HepG2 (cell line): Measurements from ENCODE around the gene ORC3. TPM values are rescaled to one million over a fixed set of nuclear protein-coding genes. Genes with fewer than 3 reads are reported as not detected.

Experiments used
- ATAC-seq: fragments of 200-7000 bp; cut with Tn5 transposase; 3 replicates; pipeline ENCODE4 v1.9.1; 2020; ENCODE audit warnings: mild to moderate bottlenecking, moderate library complexity
- BruUV-seq: library from RNA; stranded (reverse); fragments of 400-500 nt; replicated peaks from 2 replicates; lab custom pipeline; 2021; lab: Mats Ljungman, UMichigan
- CTCF ChIA-PET: fragments of 300-600 bp; formaldehyde crosslinking; extraction: SDS; loops from one replicate; lab custom pipeline; 2021; ENCODE audit warnings: low total read pairs, inconsistent platforms, low intra/inter-chr PET ratio; lab: Yijun Ruan, JAX
- POLR2A ChIA-PET: fragments of 350-600 bp; sonication (Branson Sonifier 250); formaldehyde crosslinking; loops from one replicate; lab custom pipeline; 2020; ENCODE audit warnings: antibody characterized with exemption, inconsistent platforms; lab: Yijun Ruan, JAX
- DNase-seq: peaks from one replicate; pipeline ENCODE4 v3.0.0-alpha.2; 2015; ENCODE audit warnings: low spot score
- FAIRE-seq: peaks from 3 replicates; lab custom pipeline; 2011; peaks lifted over from hg19 to GRCh38; lab: Jason Lieb, UNC
- H2AFZ ChIP-seq: one replicate; pipeline ENCODE4 v1.6.1; 2011; ENCODE audit warnings: low read length, inconsistent platforms
- H3K27ac ChIP-seq: fragments of 300-600 bp; 3 replicates; pipeline ENCODE4 v1.8.0; 2011; ENCODE audit warnings: mixed run types, mild to moderate bottlenecking, mixed read lengths, low read length, inconsistent platforms; ENCODE audit not compliant: insufficient read depth; ENCODE audit errors: extremely low read length
- H3K27me3 ChIP-seq, 2 experiments: fragments of 200-600 bp in 1 of 2; 2 replicates in 1 of 2; 3 replicates in 1 of 2; pipeline versions ENCODE4 v1.6.0 to v1.8.0; 2011; ENCODE audit warnings: low read length in 2 of 2, mild to moderate bottlenecking in 2 of 2, moderate library complexity in 2 of 2, inconsistent platforms in 1 of 2; ENCODE audit not compliant: insufficient read depth in 2 of 2, control insufficient read depth in 1 of 2
- H3K36me3 ChIP-seq, 2 experiments: fragments of 200-600 bp in 1 of 2; replicated peaks in 1 of 2; 2 replicates in 1 of 2; 3 replicates in 1 of 2; pipeline versions ENCODE4 v1.5.1 to v1.8.0; 2011; ENCODE audit warnings: low read length in 2 of 2, inconsistent platforms in 1 of 2; ENCODE audit not compliant: insufficient read depth in 2 of 2, control insufficient read depth in 1 of 2
- H3K4me1 ChIP-seq: 2 replicates; pipeline ENCODE4 v1.5.1; 2012; ENCODE audit warnings: low read length, inconsistent platforms; ENCODE audit not compliant: insufficient read depth
- H3K4me2 ChIP-seq: 2 replicates; pipeline ENCODE4 v1.6.0; 2011; ENCODE audit warnings: low read depth, low read length, inconsistent platforms
- H3K4me3 ChIP-seq, 3 experiments: fragments of 200-600 bp in 1 of 3; sonication (generic), shearing (Covaris generic) in 1 of 3; replicated peaks in 1 of 3; 2 replicates each; pipeline ENCODE4 v1.5.1; 2011 to 2016; ENCODE audit warnings: low read length in 3 of 3, inconsistent platforms in 2 of 3, low read depth in 2 of 3, mild to moderate bottlenecking in 2 of 3, control low read depth in 1 of 3, mixed read lengths in 1 of 3; ENCODE audit not compliant: insufficient read depth in 1 of 3
- H3K79me2 ChIP-seq: one replicate; pipeline ENCODE4 v1.6.1; 2011; ENCODE audit warnings: low read length, inconsistent platforms; ENCODE audit not compliant: insufficient read depth
- H3K9ac ChIP-seq: 2 replicates; pipeline ENCODE4 v1.6.0; 2011; ENCODE audit warnings: mild to moderate bottlenecking, low read depth, low read length, inconsistent platforms; ENCODE audit not compliant: insufficient read depth
- H3K9me3 ChIP-seq: 2 replicates; pipeline ENCODE4 v1.5.1; 2012; ENCODE audit warnings: mild to moderate bottlenecking, low read length
- H4K20me1 ChIP-seq: 2 replicates; pipeline ENCODE4 v1.6.0; 2011; ENCODE audit warnings: inconsistent platforms, mild to moderate bottlenecking, low read length, moderate library complexity; ENCODE audit not compliant: insufficient read depth
- CEBPB ChIP-seq: IDR thresholded peaks from 2 replicates; pipeline ENCODE4 v1.6.1; 2011; ENCODE audit warnings: low read depth, low read length, improper control_type of control experiment, borderline replicate concordance
- FOSL2 ChIP-seq: sonication (generic); formaldehyde crosslinking; IDR thresholded peaks from 2 replicates; pipeline ENCODE4 v1.4.0; 2020; ENCODE audit warnings: missing genetic modification reagents
- PRDM4 ChIP-seq: sonication (generic); formaldehyde crosslinking; IDR thresholded peaks from 2 replicates; pipeline ENCODE4 v1.9.0; 2021; ENCODE audit warnings: missing genetic modification reagents, borderline replicate concordance
- RFXAP ChIP-seq: sonication (generic); formaldehyde crosslinking; IDR thresholded peaks from 2 replicates; pipeline ENCODE4 v1.4.0; 2020; ENCODE audit warnings: missing genetic modification reagents, borderline replicate concordance
- WGBS: methylation state at CpG from one replicate; pipeline ENCODE4 v1.1.6; 2017; ENCODE audit warnings: low lambda C conversion rate; 5-methylcytosine and 5-hydroxymethylcytosine counted together
- in situ Hi-C: cut with HindIII; loops from 2 replicates; pipeline ENCODE4 v1.10.0; 2017; ENCODE audit warnings: low pct_unique_long_range_greater_than_20kb; ENCODE audit not compliant: extremely low pct_ligation_motif_present
- intact Hi-C: fragments of 100-400 bp; cut with micrococcal nuclease; formaldehyde crosslinking; loops from one replicate; pipeline ENCODE4 v1.10.0; 2022; ENCODE audit not compliant: unreplicated experiment
- polyA plus RNA-seq, 8 experiments: library from polyadenylated mRNA; depleted of rRNA in 3 of 8; stranded (reverse) in 7 of 8; unstranded in 1 of 8; fragments of >200 nt; fragmentation: Illumina TruSeq in 4 of 8; extraction: Trizol in 4 of 8; gene quantifications; 2 replicates each; pipeline versions ENCODE4 v1.2.1 to v1.2.3, GENCODE V29; 2011 to 2016; ENCODE audit warnings: low read depth in 4 of 8, missing spikeins in 1 of 8, mixed read lengths in 1 of 8; ENCODE audit not compliant: insufficient read depth in 1 of 8
- total RNA-seq, 5 experiments: library from RNA; depleted of rRNA; stranded (reverse); fragments of >200 nt; fragmentation: Illumina TruSeq; extraction: Trizol; gene quantifications; 2 replicates each; pipeline ENCODE4 v1.2.3, GENCODE V29; 2016; ENCODE audit warnings: low read depth in 1 of 5

ORC3 gene
- total and polyA plus RNA-seq, 2 of the 13 experiments (the other 11 are each of a cell fraction or from before 2014, with no cell fraction given): 21.8 to 43.5 TPM

- Histone ChIP-seq H3K36me3 (peaks cover 3 to 13% of the 10 kb centered on the region in 2 experiments; a peak in 4 of 5 replicates), H3K4me1 (peaks cover 10% of the 10 kb centered on the region), H3K4me3 (no peak overlapping the region)
- no peak for FAIRE-seq
- no TSS peak for BruUV-seq
- POLR2A ChIA-PET: no interaction called here
- no peak for DNase-seq
- TF ChIP-seq FOSL2 (0 out of 2 replicates have a peak, but pooled peaks have one; percentile 23), PRDM4 (CRISPR knock-in tag) (no peak)
- TF ChIP-seq, all 625 proteins: peak for 1
- no peaks in the 10 kb centered on the region for H3K27me3 ChIP-seq
- no peak overlapping the region for H3K27ac ChIP-seq
- no peak overlapping the region for H2AFZ ChIP-seq
- no peak overlapping the region for H3K4me2 ChIP-seq
- H3K9ac ChIP-seq: no peak overlapping the region
- H4K20me1 ChIP-seq: no peaks in the 10 kb centered on the region
- intact Hi-C loops: no loop called here
- H3K9me3 ChIP-seq: no peaks in the 10 kb centered on the region
- in situ Hi-C loops: no loop called here
- H3K79me2 ChIP-seq: no peaks in the 10 kb centered on the region
- CTCF ChIA-PET: no interaction called here
- ATAC-seq: no peak
Measured at GRCh38 chr6:87660226-87660911, 70.4 kb downstream of the ORC3 start.

- ChIA-PET POLR2A (no interaction called here), CTCF (no interaction called here)
- intact Hi-C loops: no loop called here
- no peak overlapping the region for H3K9ac ChIP-seq
- BruUV-seq: no TSS peak
- H4K20me1 ChIP-seq: no peaks in the 10 kb centered on the region
- no peak overlapping the region for H3K4me3 ChIP-seq
- peaks cover 3 to 13% of the 10 kb centered on the region in 2 experiments; a peak in 4 of 5 replicates for H3K36me3 ChIP-seq
- H2AFZ ChIP-seq: no peak overlapping the region
- no peak for DNase-seq
- no peak overlapping the region for H3K27ac ChIP-seq
- WGBS: 90% methylated on average over 1 of the region's 1 CpG
- H3K4me2 ChIP-seq: no peak overlapping the region
- H3K9me3 ChIP-seq: no peaks in the 10 kb centered on the region
- peaks cover 10% of the 10 kb centered on the region for H3K4me1 ChIP-seq
- no peak for FAIRE-seq
- TF ChIP-seq CEBPB: 0 out of 2 replicates have a peak, but pooled peaks have one; percentile 1
- no peak for TF ChIP-seq RFXAP (CRISPR knock-in tag)
- ATAC-seq: no peak
- no peaks in the 10 kb centered on the region for H3K79me2 ChIP-seq
- H3K27me3 ChIP-seq: no peaks in the 10 kb centered on the region
- in situ Hi-C loops: no loop called here
Measured at GRCh38 chr6:87661016-87661415, 71.1 kb downstream of the ORC3 start.
